ENCODE results near the gene ECT2. TPM values are rescaled to one million over a fixed set of nuclear protein-coding genes. Genes with fewer than 3 reads are reported as not detected.
A peak's percentile ranks its signal among the peaks of the same experiment; 100 is the strongest.

The ECT2 gene
- polyA plus RNA-seq, 3 donors: 2.6 to 3.3 (median 2.7) TPM

GRCh38 chr3:172713316-172713715 is 37.2 kb upstream of the ECT2 start:
- no peak overlapping the region for H3K9ac ChIP-seq (ENCODE audit: insufficient read depth, low read length, poor library complexity, severe bottlenecking)
- H3K27ac ChIP-seq (ENCODE audit: low read depth in 1 of 2, low read length in 2 of 2): no peak overlapping the region
- peaks cover 0 to 6% (median 3%) of the 10 kb centered on the region in 7 donors for H3K9me3 Mint-ChIP-seq
- no peak overlapping the region for H3K4me3 Mint-ChIP-seq
- H3K79me2 ChIP-seq (ENCODE audit: insufficient read depth, low read length): peaks cover 25% of the 10 kb centered on the region
- intact Hi-C loops (cut with micrococcal nuclease): loop anchor here (5.0 kb wide), 2 partner anchors 36 to 39 kb away; partner anchors contain the start of gene ECT2 (in 1 of the 2)
- H3K4me3 ChIP-seq (replicated peaks in 1 of 3; ENCODE audit: low read depth in 2 of 3, low read length in 3 of 3): no peak overlapping the region
- peaks cover 0 to 6% of the 10 kb centered on the region in 2 donors for H3K9me3 ChIP-seq (replicated peaks in 1 of 2; ENCODE audit: control insufficient read depth in 1 of 2, insufficient read depth in 1 of 2, low read length in 2 of 2)
- H4K20me1 ChIP-seq (ENCODE audit: insufficient read depth, low read length): no peaks in the 10 kb centered on the region
- no peaks in the 10 kb centered on the region for H3K36me3 Mint-ChIP-seq
- no peak overlapping the region for H3K27ac Mint-ChIP-seq
- TF ChIP-seq CTCF (IDR thresholded peaks at IDR 0.05): no peak
- no peaks in the 10 kb centered on the region for H3K36me3 ChIP-seq (replicated peaks in 1 of 2; ENCODE audit: control insufficient read depth in 1 of 2, insufficient read depth in 2 of 2, low read length in 2 of 2)
- H3K27me3 Mint-ChIP-seq (ENCODE audit: low read depth in 3 of 3): no peaks in the 10 kb centered on the region
- no peak overlapping the region for H2AFZ ChIP-seq (ENCODE audit: insufficient read depth, low read depth, low read length, poor library complexity, severe bottlenecking)
- WGBS (ENCODE audit: insufficient coverage): 100% methylated on average over 1 of the region's 3 CpGs
- H3K4me1 ChIP-seq (ENCODE audit: control insufficient read depth in 1 of 2, insufficient read depth in 2 of 2, low read length in 2 of 2): peaks cover 47 to 53% of the 10 kb centered on the region in 2 donors
- no peak overlapping the region for H3K4me2 ChIP-seq (replicated peaks; ENCODE audit: extremely low read depth, low read length, poor library complexity, severe bottlenecking)
- peaks cover 27% of the 10 kb centered on the region for H3K4me1 Mint-ChIP-seq
- DNase-seq: no peak
- H3K27me3 ChIP-seq (ENCODE audit: control insufficient read depth in 2 of 2, insufficient read depth in 2 of 2, low read length in 2 of 2): no peaks in the 10 kb centered on the region

- no peaks in the 10 kb centered on the region for H3K79me2 ChIP-seq (ENCODE audit: insufficient read depth, low read length)
- no peak overlapping the region for H3K4me3 Mint-ChIP-seq
- intact Hi-C loops (cut with micrococcal nuclease): no loop called here
- peaks cover 9 to 23% (median 18%) of the 10 kb centered on the region in 7 donors for H3K9me3 Mint-ChIP-seq
- H3K4me2 ChIP-seq (replicated peaks; ENCODE audit: extremely low read depth, low read length, poor library complexity, severe bottlenecking): peak overlapping the region; percentile 44
- H3K36me3 Mint-ChIP-seq: peaks cover 0 to 8% of the 10 kb centered on the region in 2 donors
- no peak overlapping the region for H2AFZ ChIP-seq (ENCODE audit: insufficient read depth, low read depth, low read length, poor library complexity, severe bottlenecking)
- peaks cover 2% of the 10 kb centered on the region for H3K4me1 Mint-ChIP-seq
- H3K4me3 ChIP-seq (replicated peaks in 1 of 3; ENCODE audit: low read depth in 2 of 3, low read length in 3 of 3): peak overlapping the region in 1 of 3 experiments; percentile 17
- peaks cover 10 to 18% of the 10 kb centered on the region in 2 donors for H3K9me3 ChIP-seq (replicated peaks in 1 of 2; ENCODE audit: control insufficient read depth in 1 of 2, insufficient read depth in 1 of 2, low read length in 2 of 2)
- 0% methylated on average over 5 of the region's 5 CpGs for WGBS (ENCODE audit: insufficient coverage)
- H3K36me3 ChIP-seq (replicated peaks in 1 of 2; ENCODE audit: control insufficient read depth in 1 of 2, insufficient read depth in 2 of 2, low read length in 2 of 2): no peaks in the 10 kb centered on the region
- DNase-seq: peak; percentile 83 to 95 (median 92)
- H3K27ac Mint-ChIP-seq: no peak overlapping the region
- peaks cover 29% of the 10 kb centered on the region in 2 donors for H3K4me1 ChIP-seq (ENCODE audit: control insufficient read depth in 1 of 2, insufficient read depth in 2 of 2, low read length in 2 of 2)
- H3K27ac ChIP-seq (ENCODE audit: low read depth in 1 of 2, low read length in 2 of 2): peak overlapping the region; percentile 13 to 66
- no peaks in the 10 kb centered on the region for H3K27me3 Mint-ChIP-seq (ENCODE audit: low read depth in 3 of 3)
- H3K27me3 ChIP-seq (ENCODE audit: control insufficient read depth in 2 of 2, insufficient read depth in 2 of 2, low read length in 2 of 2): no peaks in the 10 kb centered on the region
- H4K20me1 ChIP-seq (ENCODE audit: insufficient read depth, low read length): no peaks in the 10 kb centered on the region
- TF ChIP-seq CTCF (IDR thresholded peaks at IDR 0.05): no peak
- H3K9ac ChIP-seq (ENCODE audit: insufficient read depth, low read length, poor library complexity, severe bottlenecking): no peak overlapping the region
Measured at GRCh38 chr3:172716476-172716875, 34.0 kb upstream of the ECT2 start.
